Neuronal stem cell (in vitro differentiated cells): Measurements from ENCODE around the gene DGKG. TPM values are rescaled to one million over a fixed set of nuclear protein-coding genes. Genes with fewer than 3 reads are reported as not detected.

Source experiments
- DNase-seq: peaks from one replicate; pipeline ENCODE4 v3.0.0-alpha.2; 2013; ENCODE audit warnings: low spot score
- H2AFZ ChIP-seq: one replicate; pipeline ENCODE4 v1.6.1; 2013; ENCODE audit warnings: mild to moderate bottlenecking, low read length, inconsistent platforms
- H2AK5ac ChIP-seq: 2 replicates; pipeline ENCODE4 v1.6.1; 2013; ENCODE audit warnings: low read depth, mild to moderate bottlenecking, inconsistent platforms, low read length, moderate library complexity, mixed read lengths
- H2BK120ac ChIP-seq: 2 replicates; pipeline ENCODE4 v1.6.1; 2013; ENCODE audit warnings: low read depth, mild to moderate bottlenecking, inconsistent platforms, low read length, moderate library complexity, mixed read lengths
- H2BK12ac ChIP-seq: one replicate; pipeline ENCODE4 v1.6.1; 2013; ENCODE audit warnings: low read length, inconsistent platforms
- H2BK15ac ChIP-seq: 2 replicates; pipeline ENCODE4 v1.6.1; 2013; ENCODE audit warnings: mild to moderate bottlenecking, low read length, inconsistent platforms, mixed read lengths
- H2BK5ac ChIP-seq: one replicate; pipeline ENCODE4 v1.6.1; 2013; ENCODE audit warnings: inconsistent platforms, mild to moderate bottlenecking, low read length, moderate library complexity
- H3K14ac ChIP-seq: one replicate; pipeline ENCODE4 v1.6.1; 2013; ENCODE audit warnings: low read length, inconsistent platforms
- H3K18ac ChIP-seq: 2 replicates; pipeline ENCODE4 v1.6.1; 2013; ENCODE audit warnings: low read length, inconsistent platforms
- H3K23ac ChIP-seq: 2 replicates; pipeline ENCODE4 v1.6.1; 2013; ENCODE audit warnings: low read depth, mild to moderate bottlenecking, mixed read lengths, low read length, inconsistent platforms; ENCODE audit not compliant: poor library complexity
- H3K27ac ChIP-seq: replicated peaks from 3 replicates; pipeline ENCODE4 v1.5.1; 2013; ENCODE audit warnings: low read length, inconsistent platforms
- H3K27me3 ChIP-seq, 3 experiments: 2 replicates each; pipeline ENCODE4 v1.6.1; 2013; ENCODE audit warnings: low read length in 3 of 3, mild to moderate bottlenecking in 2 of 3, inconsistent platforms in 1 of 3, low read depth in 1 of 3, mixed read lengths in 1 of 3, moderate library complexity in 1 of 3; ENCODE audit not compliant: control insufficient read depth in 3 of 3, insufficient read depth in 3 of 3
- H3K36me3 ChIP-seq, 2 donors: replicated peaks in 1 of 2; 2 replicates each; pipeline ENCODE4 v1.6.1; 2013; ENCODE audit warnings: low read length in 2 of 2; ENCODE audit not compliant: control insufficient read depth in 2 of 2, insufficient read depth in 2 of 2
- H3K4ac ChIP-seq: 2 replicates; pipeline ENCODE4 v1.6.1; 2013; ENCODE audit warnings: inconsistent platforms, mild to moderate bottlenecking, low read length, moderate library complexity
- H3K4me1 ChIP-seq, 2 donors: 1 replicate in 1 of 2; 2 replicates in 1 of 2; pipeline ENCODE4 v1.6.1; 2013; ENCODE audit warnings: low read length in 2 of 2, low read depth in 1 of 2; ENCODE audit not compliant: control insufficient read depth in 2 of 2, insufficient read depth in 1 of 2
- H3K4me2 ChIP-seq: one replicate; pipeline ENCODE4 v1.6.1; 2013; ENCODE audit warnings: mild to moderate bottlenecking, low read length, inconsistent platforms; ENCODE audit not compliant: insufficient read depth, poor library complexity, severe bottlenecking
- H3K4me3 ChIP-seq, 2 donors: 2 replicates each; pipeline ENCODE4 v1.5.1; 2013; ENCODE audit warnings: low read length in 2 of 2, mild to moderate bottlenecking in 2 of 2, inconsistent platforms in 1 of 2, moderate library complexity in 1 of 2
- H3K79me1 ChIP-seq: one replicate; pipeline ENCODE4 v1.6.1; 2013; ENCODE audit warnings: low read depth, mild to moderate bottlenecking, inconsistent platforms, low read length, moderate library complexity
- H3K9ac ChIP-seq: one replicate; pipeline ENCODE4 v1.6.1; 2013; ENCODE audit warnings: mild to moderate bottlenecking, low read depth, low read length, inconsistent platforms; ENCODE audit not compliant: poor library complexity
- H3K9me3 ChIP-seq, 2 donors: replicated peaks in 1 of 2; 2 replicates each; pipeline versions ENCODE3 to v1.6.1; 2013; ENCODE audit warnings: low read length in 2 of 2, mild to moderate bottlenecking in 2 of 2, inconsistent platforms in 1 of 2, low read depth in 1 of 2, mixed read lengths in 1 of 2, moderate library complexity in 1 of 2; ENCODE audit not compliant: control insufficient read depth in 2 of 2, insufficient read depth in 1 of 2
- H4K8ac ChIP-seq: one replicate; pipeline ENCODE4 v1.6.1; 2013; ENCODE audit warnings: low read depth, mild to moderate bottlenecking, inconsistent platforms, low read length, moderate library complexity
- H4K91ac ChIP-seq: one replicate; pipeline ENCODE4 v1.6.1; 2013; ENCODE audit warnings: low read length, low read depth, mild to moderate bottlenecking, inconsistent platforms; ENCODE audit not compliant: poor library complexity
- WGBS, 2 donors: extraction: QIAGEN DNeasy Blood & Tissue Kit; methylation state at CpG; one replicate each; pipeline ENCODE4 v1.1.7; 2013; ENCODE audit warnings: missing lambda C conversion rate in 2 of 2, mixed read lengths in 1 of 2; ENCODE audit not compliant: insufficient read length in 2 of 2, insufficient replicate concordance in 1 of 2; ENCODE audit errors: extremely low coverage in 2 of 2; 5-methylcytosine and 5-hydroxymethylcytosine counted together
- polyA plus RNA-seq, 2 experiments: library from polyadenylated mRNA; stranded (reverse); fragments of 200-250 nt; gene quantifications; one replicate each; pipeline ENCODE4 v1.2.3, GENCODE V29; 2013

Gene DGKG
- 0.21 TPM for polyA plus RNA-seq (2013, experiment 1 of 2)
- polyA plus RNA-seq (2013, experiment 2 of 2), result 0.28 TPM

- WGBS, 2 donors, result no CpG with 5 or more reads among the region's 62 CpGs
- peaks cover 10 to 85% (median 36%) of the 10 kb centered on the region in 3 experiments for H3K27me3 ChIP-seq
- peak; percentile 33 for DNase-seq
These were observed at the start of gene DGKG for GRCh38 chr3:186361762-186362536. Gene DGKG, minus strand, starts transcription at chr3:186362234. Its CDS starts 41,775 bp downstream, at chr3:186320459.

GRCh38 chr3:186411089-186411488, 49.1 kb upstream of the DGKG start:
- Histone ChIP-seq H3K4me2 (no peak overlapping the region), H2BK5ac (no peak overlapping the region), H3K36me3 (no peaks in the 10 kb centered on the region), H3K14ac (no peak overlapping the region), H4K8ac (no peak overlapping the region), H2AK5ac (no peak overlapping the region), H3K9ac (no peak overlapping the region), H3K4me3 (no peak overlapping the region), H2BK12ac (no peak overlapping the region), H3K4ac (no peak overlapping the region), H3K79me1 (no peaks in the 10 kb centered on the region), H3K9me3 (no peaks in the 10 kb centered on the region), H3K23ac (no peak overlapping the region), H3K18ac (no peak overlapping the region), H2AFZ (no peak overlapping the region), H3K4me1 (peaks cover 6% of the 10 kb centered on the region in 2 donors), H3K27ac (no peak overlapping the region), H2BK15ac (no peak overlapping the region), H3K27me3 (peaks cover 0 to 37% (median 0%) of the 10 kb centered on the region in 3 experiments), H2BK120ac (no peak overlapping the region), H4K91ac (no peak overlapping the region)
- WGBS, 2 donors, result 100% methylated on average over 1 of the region's 2 CpGs; no CpG with 5 or more reads in 1 of the 2 donors
- no peak for DNase-seq

More at GRCh38 chr3:186361762-186362536, at the start of gene DGKG:
- Histone ChIP-seq H3K18ac (peak within 1 kb of the TSS; percentile 60), H3K9ac (peak within 1 kb of the TSS; percentile 61), H3K4ac (no peak within 1 kb of the TSS), H2BK15ac (peak within 1 kb of the TSS; percentile 6), H4K8ac (no peak within 1 kb of the TSS), H4K91ac (no peak within 1 kb of the TSS), H3K4me3 (peak within 1 kb of the TSS in 1 of 2 donors; percentile 77), H3K9me3 (no peaks in the 10 kb centered on the region), H2AFZ (peak within 1 kb of the TSS; percentile 59), H3K4me1 (peaks cover 7 to 9% of the 10 kb centered on the region in 2 donors), H3K27ac (no peak within 1 kb of the TSS), H3K79me1 (no peaks in the 10 kb centered on the region), H2BK120ac (no peak within 1 kb of the TSS), H2AK5ac (no peak within 1 kb of the TSS), H2BK5ac (no peak within 1 kb of the TSS), H2BK12ac (no peak within 1 kb of the TSS), H3K36me3 (no peaks in the 10 kb centered on the region), H3K4me2 (peak within 1 kb of the TSS; percentile 95), H3K23ac (peak within 1 kb of the TSS; percentile 45), H3K14ac (no peak within 1 kb of the TSS)

- Histone ChIP-seq H3K18ac (no peak overlapping the region), H3K27ac (no peak overlapping the region), H2BK12ac (no peak overlapping the region), H3K4me2 (no peak overlapping the region), H2BK5ac (no peak overlapping the region), H3K23ac (no peak overlapping the region), H3K14ac (no peak overlapping the region), H4K91ac (no peak overlapping the region), H3K4me3 (no peak overlapping the region), H3K9ac (no peak overlapping the region), H3K9me3 (no peaks in the 10 kb centered on the region), H2AFZ (no peak overlapping the region), H4K8ac (no peak overlapping the region), H2BK15ac (no peak overlapping the region), H3K27me3 (peaks cover 0 to 5% (median 0%) of the 10 kb centered on the region in 3 experiments), H3K79me1 (no peaks in the 10 kb centered on the region), H3K4me1 (no peaks in the 10 kb centered on the region), H3K36me3 (no peaks in the 10 kb centered on the region), H3K4ac (no peak overlapping the region), H2AK5ac (no peak overlapping the region), H2BK120ac (no peak overlapping the region)
- DNase-seq, result no peak
- no CpG with 5 or more reads among the region's 14 CpGs for WGBS, 2 donors
These were observed 44.9 kb upstream of the DGKG start for GRCh38 chr3:186406669-186407635.
